HT1080 (cell line): ENCODE data around the gene HNF1B. TPM values are rescaled to one million over a fixed set of nuclear protein-coding genes. Genes with fewer than 3 reads are reported as not detected.

Experiments
- DNase-seq: peaks from one replicate; pipeline ENCODE4 v3.0.0-alpha.2; 2015; ENCODE audit warnings: low read depth
- total RNA-seq: library from RNA; depleted of rRNA; stranded (reverse); fragments of >200 nt; shearing (Covaris generic); gene quantifications from 2 replicates; pipeline ENCODE4 v1.2.3, GENCODE V29; 2014

HNF1B gene
- total RNA-seq, 1 experiment from 2014 or later = not detected

DNA sequence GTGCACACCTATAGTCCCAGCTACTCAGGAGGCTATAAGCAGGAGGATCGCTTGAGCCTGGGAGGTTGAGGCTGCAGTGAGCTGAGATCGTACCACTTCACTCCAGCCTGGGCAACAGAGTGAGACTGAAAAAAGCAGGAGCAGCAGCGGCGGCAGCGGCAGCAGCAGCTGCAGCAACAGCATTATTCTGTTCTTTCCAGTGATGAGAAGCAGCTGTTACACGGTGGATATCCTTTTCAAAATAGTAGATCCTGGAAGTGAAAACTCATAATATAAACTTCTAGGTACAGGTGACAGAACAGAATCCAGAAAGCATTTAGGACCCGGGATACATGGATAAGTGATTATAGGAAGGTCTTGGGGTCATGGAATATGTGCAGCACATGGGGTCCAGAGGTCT, 17.8 kb upstream of the HNF1B start:
- DNase-seq = no peak

DNA sequence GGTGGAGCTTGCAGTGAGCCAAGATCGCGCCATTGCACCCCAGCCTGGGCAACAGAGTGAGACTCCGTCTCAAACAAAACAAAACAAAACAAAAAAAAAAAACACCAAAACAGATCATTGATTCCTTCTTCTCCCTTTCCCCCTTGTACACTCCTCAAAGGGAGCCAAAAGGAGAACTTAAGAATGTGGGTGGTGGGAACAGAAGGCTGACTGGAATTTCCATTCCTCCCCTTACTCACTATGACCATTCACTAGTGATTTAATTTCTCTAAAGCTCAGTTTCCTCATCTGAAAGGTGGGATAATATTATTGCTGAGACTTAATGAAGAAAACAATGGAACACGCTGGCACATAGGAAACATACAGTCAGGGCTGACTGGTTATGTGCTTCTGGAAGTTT, 17.1 kb upstream of the HNF1B start:
- DNase-seq = no peak

GRCh38 chr17:37761059-37761458, 16.2 kb upstream of the HNF1B start:
- DNase-seq = no peak

- no peak for DNase-seq
These were observed 14.3 kb upstream of the HNF1B start for GRCh38 chr17:37759014-37759637.

DNA sequence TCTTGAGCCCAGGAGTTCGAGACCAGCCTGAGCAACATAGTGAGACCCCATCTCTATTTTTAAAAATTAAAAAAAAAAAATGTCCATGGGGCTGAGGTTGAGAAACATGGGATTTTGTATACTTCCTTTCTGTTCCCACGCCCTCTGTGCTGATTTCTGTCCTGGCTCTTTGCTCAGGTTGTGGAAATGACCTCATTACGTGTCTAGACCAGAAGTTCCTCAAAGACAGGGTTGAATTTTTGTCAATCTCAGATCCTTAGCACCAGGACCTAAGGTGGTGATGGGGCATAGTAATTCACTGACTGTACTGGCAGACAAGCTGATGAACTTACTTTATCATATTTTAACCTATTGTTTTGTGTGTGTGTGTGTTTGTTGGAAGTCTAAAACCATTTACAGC, 11.2 kb upstream of the HNF1B start:
- DNase-seq = peak; percentile 17

DNA sequence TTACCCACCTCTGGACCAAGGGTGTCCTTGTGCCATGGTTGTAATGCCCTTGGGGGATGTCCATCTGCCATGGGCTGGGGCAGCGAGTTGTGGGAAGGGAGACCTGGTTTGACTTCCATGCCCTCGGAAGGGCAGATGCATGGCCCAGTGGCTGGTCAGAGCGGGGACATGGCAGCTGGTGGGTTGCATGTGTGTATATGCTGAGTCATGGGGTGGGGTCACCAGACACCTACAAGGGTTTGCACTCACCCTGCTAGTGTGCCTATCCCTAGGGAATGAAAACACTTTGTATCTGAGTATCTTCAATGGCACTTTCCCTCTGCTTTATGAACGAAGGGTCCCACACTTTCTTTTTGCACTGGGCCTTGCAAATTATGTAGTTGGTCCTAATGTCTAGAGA, 10.6 kb upstream of the HNF1B start:
- no peak for DNase-seq

DNA sequence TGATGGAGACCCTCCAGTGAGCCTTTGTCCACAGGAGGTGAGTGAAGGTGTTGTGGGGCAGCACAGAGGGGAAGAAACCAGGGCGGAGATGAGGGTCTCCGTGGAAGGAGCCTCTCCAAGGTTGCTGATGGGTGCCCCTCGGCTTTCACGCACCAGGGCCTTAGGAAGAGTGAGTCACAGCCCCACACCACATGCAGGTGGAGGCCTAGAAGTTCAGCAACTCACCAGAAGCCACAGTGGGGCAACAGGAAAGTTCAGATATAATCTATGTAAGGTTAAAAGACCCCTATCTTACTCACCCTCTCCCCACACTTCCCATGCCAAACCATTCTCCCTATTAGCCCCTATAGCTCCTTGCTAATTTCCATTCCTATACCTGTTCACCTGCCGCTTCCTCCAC, 9.5 kb upstream of the HNF1B start:
- DNase-seq = no peak

- peak; percentile 92 for DNase-seq
These were observed 7.6 kb upstream of the HNF1B start for GRCh38 chr17:37752482-37752881.

- no peak for DNase-seq
These were observed 6.1 kb upstream of the HNF1B start for GRCh38 chr17:37750768-37751475.

DNA sequence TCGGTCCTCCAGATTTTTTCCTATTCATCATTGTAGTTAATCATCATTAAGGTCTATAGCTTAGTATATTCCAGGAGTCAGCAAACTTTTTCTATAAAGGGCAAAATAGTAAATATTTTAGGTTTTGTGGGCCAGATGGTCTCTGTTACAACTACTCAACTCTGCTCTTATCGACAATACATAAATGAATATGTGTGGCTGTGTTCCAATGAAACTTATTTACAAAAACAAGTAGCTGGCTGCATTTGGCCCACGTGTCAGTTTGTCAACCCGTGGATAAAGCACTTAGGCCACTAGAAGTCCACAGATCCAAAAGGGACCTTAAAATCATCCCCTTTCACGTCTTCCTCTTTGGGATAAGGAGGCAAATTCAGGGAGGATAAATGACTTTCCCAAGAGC, 5.4 kb upstream of the HNF1B start:
- DNase-seq = no peak

GRCh38 chr17:37747222-37747621, 2.4 kb upstream of the HNF1B start:
- DNase-seq = no peak

GRCh38 chr17:37746617-37747016, 1.8 kb upstream of the HNF1B start:
- DNase-seq = no peak

GRCh38 chr17:37745801-37746426, 1.1 kb upstream of the HNF1B start:
- DNase-seq = no peak

DNA sequence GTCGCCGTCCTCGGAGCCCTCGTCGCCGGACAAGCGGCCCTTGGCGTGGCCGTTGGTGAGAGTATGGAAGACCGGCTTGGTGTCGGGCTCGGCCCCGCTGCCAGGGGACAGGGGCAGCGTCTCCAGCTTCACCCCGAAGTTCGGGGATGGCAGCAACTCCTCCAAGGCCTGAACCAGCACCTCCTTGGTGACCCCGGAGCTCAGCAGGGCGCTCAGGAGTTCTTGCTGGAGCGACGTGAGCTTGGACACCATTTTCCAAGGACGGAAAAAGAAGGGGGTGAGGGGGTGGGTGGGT, 279 bp downstream of the HNF1B start:
- DNase-seq = no peak

- no peak for DNase-seq
These were observed 805 bp downstream of the HNF1B start for GRCh38 chr17:37743875-37744632.

GRCh38 chr17:37743612-37743874, 1.3 kb downstream of the HNF1B start:
- no peak for DNase-seq

DNA sequence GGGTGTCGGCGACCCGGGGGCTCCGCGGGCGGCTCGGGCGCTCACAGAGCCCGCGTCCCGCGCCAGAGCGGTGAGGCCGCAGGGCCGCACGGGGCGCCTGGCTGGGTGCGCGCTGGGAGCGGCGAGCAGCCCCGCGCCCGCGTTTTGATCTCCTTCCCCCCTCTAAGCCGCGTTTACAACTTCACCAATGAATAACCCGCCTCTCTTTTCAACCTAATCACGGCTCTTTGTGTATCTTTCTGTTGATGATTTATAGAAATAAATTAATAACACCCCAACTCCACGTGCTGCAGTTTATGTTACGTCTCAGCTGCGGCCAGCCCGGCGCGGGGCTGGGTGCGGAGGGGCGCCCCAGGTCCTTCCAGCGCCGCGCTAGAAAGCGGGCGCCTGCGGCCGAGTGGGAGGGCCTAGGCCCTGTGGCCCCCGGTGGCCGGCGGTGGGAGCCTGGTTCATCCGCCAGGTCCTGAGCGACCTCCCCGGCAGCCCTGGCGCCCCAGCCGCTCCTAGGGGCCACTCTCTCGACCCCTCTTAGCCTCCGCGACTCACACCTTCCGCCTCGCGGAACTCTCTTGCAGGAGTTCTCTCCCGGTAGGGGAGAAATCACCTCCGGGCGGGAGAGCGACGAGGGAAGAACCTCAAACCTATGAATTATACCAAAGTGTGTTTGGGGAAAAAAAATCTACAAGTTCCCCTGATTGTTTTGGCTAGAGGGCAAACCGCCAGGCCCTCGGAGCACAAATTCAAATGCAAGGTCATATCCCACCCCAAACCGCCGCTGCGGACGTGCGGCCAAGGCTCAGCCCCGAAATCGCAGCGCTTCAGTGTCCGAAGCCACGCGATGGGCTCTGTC, 1.9 kb downstream of the HNF1B start:
- DNase-seq = no peak

- DNase-seq = no peak
These were observed 2.6 kb downstream of the HNF1B start for GRCh38 chr17:37742116-37742761.

DNA sequence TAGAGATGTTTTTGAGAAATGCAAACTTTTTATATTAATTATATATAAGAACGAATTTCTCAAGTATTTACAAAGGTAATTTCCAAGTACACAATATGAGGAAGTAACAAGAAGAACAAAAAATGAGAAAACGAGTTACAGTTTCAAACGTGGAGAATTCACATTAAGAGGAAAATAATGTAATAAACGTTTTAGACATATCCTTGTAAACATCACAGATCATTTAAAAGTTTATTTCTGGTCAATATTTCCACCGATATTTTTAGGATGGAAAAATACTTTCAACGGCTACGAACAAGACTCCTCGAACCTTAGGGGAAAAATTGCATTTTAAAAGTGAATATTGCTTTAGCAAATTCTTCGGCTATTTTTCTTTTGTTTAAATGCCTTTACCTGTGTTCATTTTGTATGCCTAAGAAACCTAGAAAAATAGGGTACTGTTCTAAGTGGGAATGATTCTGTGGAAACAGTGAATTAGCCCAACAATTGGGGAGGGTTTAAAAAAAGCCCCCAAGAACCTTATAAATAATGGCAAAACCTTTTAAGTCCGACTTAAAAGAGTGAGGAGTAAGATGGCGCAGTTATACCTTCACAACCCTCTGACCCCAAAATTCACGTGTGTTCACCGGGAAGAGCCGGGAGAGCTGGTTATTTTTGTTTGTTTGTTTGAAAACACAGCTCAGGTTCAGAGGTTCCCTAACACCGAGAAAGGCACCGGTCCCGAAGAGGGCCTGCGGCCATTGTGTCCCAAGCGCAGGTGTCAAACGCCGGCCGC, 3.3 kb downstream of the HNF1B start:
- DNase-seq = no peak

- DNase-seq = no peak
These were observed 3.9 kb downstream of the HNF1B start for GRCh38 chr17:37740915-37741314.
